ENCODE data around the gene THPO.

Gene THPO

DNA sequence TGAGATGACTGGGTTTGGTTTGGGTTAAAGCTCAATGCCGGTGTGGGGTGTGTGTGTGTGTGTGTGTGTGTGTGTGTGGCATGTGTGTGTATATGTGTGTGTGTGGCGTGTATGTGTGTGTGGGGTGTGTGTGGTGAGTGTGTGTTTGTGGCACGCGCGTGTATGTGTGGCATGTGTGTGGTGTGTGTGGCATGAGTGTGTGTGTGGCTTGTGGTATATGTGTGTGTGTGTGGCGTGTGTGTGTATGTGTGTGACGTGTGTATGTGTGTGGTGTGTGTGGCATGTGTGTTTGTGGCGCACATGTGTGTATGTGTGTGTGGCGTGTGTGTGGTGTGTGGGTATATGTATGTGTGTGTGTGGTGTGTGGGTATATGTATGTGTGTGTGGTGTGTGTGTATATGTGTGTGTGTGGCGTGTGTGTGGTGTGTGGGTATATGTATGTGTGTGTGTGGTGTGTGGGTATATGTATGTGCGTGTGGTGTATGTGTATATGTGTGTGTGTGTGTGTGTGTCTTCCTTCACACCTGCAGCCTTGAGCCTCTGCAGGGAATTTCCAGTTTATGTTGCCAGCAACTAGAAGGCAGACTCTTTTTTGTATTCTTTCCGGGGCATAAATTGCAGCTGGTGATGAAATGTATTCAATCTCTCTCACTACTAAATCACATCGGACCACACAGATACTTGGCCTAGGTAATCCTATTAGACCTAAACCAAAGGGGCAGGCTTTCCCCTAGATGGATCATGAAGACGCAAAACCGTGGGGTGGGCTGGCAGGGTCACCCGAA lies 36.6 kb upstream of the THPO start:
- Mint-ChIP-seq H3K27me3 (ENCODE audit: low read depth) (peaks cover 9% of the 10 kb centered on the region), H3K4me1 (peaks cover 11% of the 10 kb centered on the region), H3K27ac (no peak overlapping the region), H3K4me3 (no peak overlapping the region), H3K36me3 (ENCODE audit: low read depth) (no peaks in the 10 kb centered on the region), H3K9me3 (no peaks in the 10 kb centered on the region)
- no peak for TF ChIP-seq CTCF (IDR thresholded peaks at IDR 0.05; ENCODE audit: unreplicated experiment in 3 of 3)

GRCh38 chr3:184409946-184410500 lies 32.0 kb upstream of the THPO start:
- Mint-ChIP-seq H3K4me1 (no peaks in the 10 kb centered on the region), H3K4me3 (no peak overlapping the region), H3K36me3 (ENCODE audit: low read depth) (no peaks in the 10 kb centered on the region), H3K27me3 (ENCODE audit: low read depth) (peaks cover 10% of the 10 kb centered on the region), H3K27ac (no peak overlapping the region), H3K9me3 (no peaks in the 10 kb centered on the region)
- no peak for TF ChIP-seq CTCF (IDR thresholded peaks at IDR 0.05; ENCODE audit: unreplicated experiment in 3 of 3)

DNA sequence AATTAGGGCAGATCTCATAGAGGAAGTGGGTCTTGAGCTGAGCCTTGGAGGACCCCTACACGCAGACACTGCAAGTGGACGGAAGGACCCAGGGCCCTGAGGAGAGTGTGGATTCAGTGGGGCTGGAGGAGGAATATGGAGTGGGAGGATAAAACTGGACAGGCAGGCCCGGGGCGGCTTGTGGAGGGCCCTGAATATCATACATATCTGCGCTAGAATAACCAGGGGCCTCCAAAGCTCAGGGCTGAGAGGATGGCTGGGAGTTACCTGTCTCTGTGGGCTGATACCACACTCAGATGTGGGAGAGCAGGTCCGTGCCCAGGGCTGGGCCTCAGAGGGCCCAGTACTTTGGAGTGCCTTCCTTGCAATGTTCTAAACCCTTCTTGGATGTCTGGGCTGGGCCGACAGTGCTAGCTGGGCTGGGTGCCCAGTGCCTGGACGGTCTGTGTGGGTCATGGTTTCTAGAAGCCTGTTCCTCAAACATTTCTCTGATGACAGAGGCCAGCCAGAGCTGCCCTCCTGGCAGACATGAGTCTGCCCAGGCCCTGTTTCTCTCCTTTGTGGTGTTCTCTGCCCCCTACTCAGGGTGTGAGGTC lies 31.4 kb upstream of the THPO start:
- no peaks in the 10 kb centered on the region for H3K9me3 Mint-ChIP-seq
- no peak overlapping the region for H3K4me3 Mint-ChIP-seq
- peaks cover 11% of the 10 kb centered on the region for H3K27me3 Mint-ChIP-seq (ENCODE audit: low read depth)
- no peaks in the 10 kb centered on the region for H3K4me1 Mint-ChIP-seq
- H3K27ac Mint-ChIP-seq = no peak overlapping the region
- H3K36me3 Mint-ChIP-seq (ENCODE audit: low read depth) = no peaks in the 10 kb centered on the region
- TF ChIP-seq CTCF (IDR thresholded peaks at IDR 0.05; ENCODE audit: unreplicated experiment in 3 of 3) = no peak

DNA sequence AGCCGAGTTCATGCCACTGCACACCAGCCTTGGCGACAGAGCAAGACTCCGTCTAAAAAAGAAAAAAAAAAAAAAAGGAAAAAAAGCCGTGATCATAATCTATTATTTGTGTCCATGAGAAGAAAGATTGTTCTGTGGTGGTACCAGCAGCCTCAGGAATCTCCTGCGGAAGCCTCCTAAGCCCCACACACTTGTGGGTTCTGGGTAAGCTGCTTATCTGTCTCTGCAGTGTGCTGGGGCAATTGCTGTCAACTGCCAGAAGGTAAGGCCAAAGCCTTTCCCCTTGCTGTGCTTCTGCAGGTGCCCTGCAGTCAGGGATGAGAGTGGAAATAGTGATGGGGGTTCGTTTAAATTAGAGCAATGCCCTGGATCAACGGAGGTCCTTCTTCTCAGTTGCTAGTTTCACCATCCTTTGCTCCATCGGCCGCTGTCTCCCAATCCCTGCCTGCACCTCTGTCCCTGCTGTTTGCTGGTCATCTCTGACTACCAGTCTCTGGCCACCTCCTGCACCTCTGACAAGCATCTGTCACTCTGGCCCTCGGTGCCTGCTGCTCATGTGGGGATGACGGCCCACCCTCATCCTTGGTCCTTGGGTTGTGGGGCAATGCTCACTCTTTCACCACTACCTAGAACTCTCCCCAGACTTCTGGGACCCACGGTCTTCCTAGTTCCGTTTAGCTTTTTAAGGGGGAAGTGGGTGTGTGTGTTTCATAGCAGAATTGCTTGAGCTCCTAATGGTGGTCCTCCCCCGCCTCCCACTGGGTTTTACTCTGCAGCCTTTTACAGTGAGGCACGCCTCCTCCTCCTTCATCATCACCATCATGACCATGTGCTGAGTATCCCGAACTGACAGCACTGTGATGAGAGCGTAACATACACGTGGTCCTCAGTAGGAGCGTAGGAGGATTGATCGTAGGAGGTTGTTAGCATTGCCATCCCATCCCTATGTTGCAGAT lies 27.3 kb upstream of the THPO start:
- Mint-ChIP-seq H3K4me3 (no peak overlapping the region), H3K9me3 (no peaks in the 10 kb centered on the region), H3K27me3 (ENCODE audit: low read depth) (peaks cover 19% of the 10 kb centered on the region), H3K27ac (no peak overlapping the region), H3K4me1 (no peaks in the 10 kb centered on the region), H3K36me3 (ENCODE audit: low read depth) (no peaks in the 10 kb centered on the region)
- TF ChIP-seq CTCF (IDR thresholded peaks at IDR 0.05; ENCODE audit: unreplicated experiment in 3 of 3) = no peak

GRCh38 chr3:184399410-184399809 lies 21.4 kb upstream of the THPO start:
- H3K27ac Mint-ChIP-seq = no peak overlapping the region

More at GRCh38 chr3:184399410-184399809, 21.4 kb upstream of the THPO start:
- peaks cover 5% of the 10 kb centered on the region for H3K4me1 Mint-ChIP-seq
- peaks cover 33% of the 10 kb centered on the region for H3K27me3 Mint-ChIP-seq (ENCODE audit: low read depth)
- H3K9me3 Mint-ChIP-seq = no peaks in the 10 kb centered on the region
- no peak overlapping the region for H3K4me3 Mint-ChIP-seq
- no peak for TF ChIP-seq CTCF (IDR thresholded peaks at IDR 0.05; ENCODE audit: unreplicated experiment in 3 of 3)
- no peaks in the 10 kb centered on the region for H3K36me3 Mint-ChIP-seq (ENCODE audit: low read depth)

Data from nephron (organoid).